HG02938 (cell line): ENCODE data around the gene HS1BP3.

Source experiments
- ATAC-seq: cut with Tn5 transposase; IDR thresholded peaks from one replicate; pipeline ENCODE4 v1.9.1; 2021; ENCODE audit warnings: mild to moderate bottlenecking, moderate library complexity; ENCODE audit not compliant: unreplicated experiment

Gene HS1BP3

GRCh38 chr2:20589975-20590703 lies 60.8 kb downstream of the HS1BP3 start:
- no peak for ATAC-seq

GRCh38 chr2:20588918-20589871 lies 61.7 kb downstream of the HS1BP3 start:
- ATAC-seq, result no peak

GRCh38 chr2:20585710-20586594 lies 64.9 kb downstream of the HS1BP3 start:
- no peak for ATAC-seq

- ATAC-seq, result no peak
Observed at GRCh38 chr2:20585359-20585709, 65.6 kb downstream of the HS1BP3 start.

GRCh38 chr2:20584399-20585358 lies 66.2 kb downstream of the HS1BP3 start:
- no peak for ATAC-seq

GRCh38 chr2:20584045-20584398 lies 66.9 kb downstream of the HS1BP3 start:
- no peak for ATAC-seq

GRCh38 chr2:20583425-20583881 lies 67.4 kb downstream of the HS1BP3 start:
- no peak for ATAC-seq

GRCh38 chr2:20582600-20583221 lies 68.2 kb downstream of the HS1BP3 start:
- ATAC-seq, result no peak

GRCh38 chr2:20580690-20581437 lies 70.0 kb downstream of the HS1BP3 start:
- no peak for ATAC-seq

GRCh38 chr2:20579866-20580265 lies 71.0 kb downstream of the HS1BP3 start:
- no peak for ATAC-seq

GRCh38 chr2:20578895-20579825 lies 71.7 kb downstream of the HS1BP3 start:
- peak; percentile 70 for ATAC-seq

GRCh38 chr2:20578266-20578894 lies 72.5 kb downstream of the HS1BP3 start:
- ATAC-seq, result no peak

GRCh38 chr2:20577495-20578235 lies 73.2 kb downstream of the HS1BP3 start:
- no peak for ATAC-seq

- peak; percentile 82 for ATAC-seq
Observed at GRCh38 chr2:20576598-20577115, 74.2 kb downstream of the HS1BP3 start.

GRCh38 chr2:20575935-20576597 lies 74.8 kb downstream of the HS1BP3 start:
- ATAC-seq, result no peak

- no peak for ATAC-seq
Observed at GRCh38 chr2:20575414-20575813, 75.5 kb downstream of the HS1BP3 start.
